Right lobe of liver (tissue), 6 donors: Measurements from ENCODE around the gene DOCK10. TPM values are rescaled to one million over a fixed set of nuclear protein-coding genes. Genes with fewer than 3 reads are reported as not detected.

Experiments
- ATAC-seq, 4 donors: fragments of 200-7000 bp; cut with Tn5 transposase; one replicate each; pipeline ENCODE4 v1.9.1; 2020; ENCODE audit warnings: mild to moderate bottlenecking in 4 of 4, moderate library complexity in 4 of 4
- DNase-seq, 3 donors: peaks; one replicate each; pipeline ENCODE4 v3.0.0-alpha.2; 2020
- H3K27ac ChIP-seq, 3 donors: fragments of 200-600 bp; one replicate each; pipeline ENCODE4 v1.8.0; 2022
- H3K27me3 ChIP-seq, 2 donors: fragments of 200-600 bp; one replicate each; pipeline ENCODE4 v1.8.0; 2022
- H3K36me3 ChIP-seq, 4 donors: fragments of 200-600 bp; sonication (generic) in 1 of 4; one replicate each; pipeline versions ENCODE4 v1.5.1 to v1.8.0; 2017 to 2022; ENCODE audit warnings: control low read depth in 1 of 4
- H3K4me1 ChIP-seq, 4 donors: fragments of 200-600 bp; sonication (generic) in 1 of 4; one replicate each; pipeline versions ENCODE4 v1.5.1 to v1.8.0; 2017 to 2022; ENCODE audit warnings: control low read depth in 1 of 4
- H3K4me3 ChIP-seq, 3 donors: fragments of 200-600 bp; one replicate each; pipeline ENCODE4 v1.8.0; 2022
- H3K9me3 ChIP-seq, 4 donors: fragments of 200-600 bp; sonication (generic) in 1 of 4; one replicate each; pipeline versions ENCODE4 v1.5.1 to v1.8.0; 2017 to 2022; ENCODE audit warnings: control low read depth in 1 of 4
- CTCF ChIP-seq, 4 donors: fragments of 200-600 bp in 3 of 4; fragments of 450-650 bp in 1 of 4; IDR thresholded peaks; one replicate each; pipeline versions ENCODE4 v1.5.1 to v1.8.0; 2016 to 2022; ENCODE audit warnings: antibody characterized with exemption in 4 of 4, mild to moderate bottlenecking in 2 of 4
- POLR2A ChIP-seq: fragments of 450-650 bp; IDR thresholded peaks from one replicate; pipeline ENCODE4 v1.6.1; 2017; ENCODE audit warnings: antibody characterized with exemption, mild to moderate bottlenecking
- WGBS: methylation state at CpG from one replicate; pipeline ENCODE4 v1.1.6; 2018; ENCODE audit warnings: low coverage, low lambda C conversion rate; ENCODE audit not compliant: insufficient coverage; ENCODE audit errors: missing lambda C conversion rate; 5-methylcytosine and 5-hydroxymethylcytosine counted together
- intact Hi-C, 2 donors: fragments of 100-400 bp; cut with DNase I; formaldehyde crosslinking; loops; one replicate each; pipeline versions ENCODE4 v1.11.2 to v1.14.1; 2022
- total RNA-seq, 6 experiments: library from RNA; depleted of rRNA in 2 of 6; stranded (reverse); fragments of >200 nt in 2 of 6; fragmentation: NEBNext Ultra II Directional in 3 of 6; extraction: Animal tissue kit (Norgen Biotek cat#: 25700) in 3 of 6; gene quantifications; one replicate each; pipeline versions ENCODE4 v1.1.0 to v1.2.4, GENCODE V29; 2016 to 2023
- donor health status: DM: no; HTN: yes; CAD: no.
- donor health status: DM: no; HTN: no; CAD: no.
- donor health status: DM: no; HTN: no; CAD: no.
- donor health status: DM: no; HTN: yes; CAD: no.
- donor health status: DM: no; HTN: yes; CAD: no.

Gene DOCK10
- total RNA-seq, 6 experiments from 2014 or later = 5.1 to 10.2 (median 7.1) TPM

GRCh38 chr2:224940618-224941017 lies 101.7 kb downstream of the DOCK10 start:
- Histone ChIP-seq H3K4me3 (no peak overlapping the region), H3K36me3 (no peaks in the 10 kb centered on the region), H3K9me3 (no peaks in the 10 kb centered on the region), H3K27me3 (no peaks in the 10 kb centered on the region), H3K4me1 (no peaks in the 10 kb centered on the region), H3K27ac (no peak overlapping the region)
- TF ChIP-seq POLR2A (no peak), CTCF (IDR thresholded peaks at IDR 0.05) (no peak)
- intact Hi-C loops = no loop called here
- ATAC-seq (no peak), DNase-seq (no peak)
- 80% methylated on average over 3 of the region's 3 CpGs for WGBS

GRCh38 chr2:224938651-224939182 lies 103.6 kb downstream of the DOCK10 start:
- TF ChIP-seq CTCF (IDR thresholded peaks at IDR 0.05) (no peak), POLR2A (no peak)
- DNase-seq = no peak
- intact Hi-C loops = no loop called here
- ATAC-seq = no peak
- H3K4me3 ChIP-seq = no peak overlapping the region
- H3K4me1 ChIP-seq = no peaks in the 10 kb centered on the region
- WGBS = 50% methylated on average over 6 of the region's 6 CpGs
- H3K27ac ChIP-seq = no peak overlapping the region
- no peaks in the 10 kb centered on the region for H3K9me3 ChIP-seq
- no peaks in the 10 kb centered on the region for H3K36me3 ChIP-seq
- no peaks in the 10 kb centered on the region for H3K27me3 ChIP-seq

DNA sequence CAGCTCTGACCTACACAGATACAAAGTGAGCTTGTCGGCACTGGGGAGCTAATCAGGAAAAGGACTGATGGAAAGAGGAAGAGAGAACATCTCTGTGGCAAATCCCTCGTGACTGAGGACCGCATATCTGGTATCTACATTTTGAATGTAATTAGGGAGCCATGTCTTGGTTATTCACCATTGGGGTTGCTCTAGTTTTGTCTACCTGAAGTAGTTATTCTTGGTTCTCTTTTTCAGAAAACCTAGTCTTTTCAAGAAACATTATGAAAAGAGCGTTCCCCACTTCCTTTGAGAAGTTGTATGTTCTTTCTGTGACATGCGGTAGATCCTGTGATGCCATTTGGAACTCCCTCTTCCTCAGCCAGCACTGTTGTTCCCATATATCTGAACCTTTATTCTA lies 104.4 kb downstream of the DOCK10 start:
- H3K27me3 ChIP-seq = no peaks in the 10 kb centered on the region
- no peak overlapping the region for H3K4me3 ChIP-seq
- DNase-seq (no peak), ATAC-seq (peak in 2 of 4 donors; percentile 19 to 30)
- H3K36me3 ChIP-seq = no peaks in the 10 kb centered on the region
- no peaks in the 10 kb centered on the region for H3K4me1 ChIP-seq
- WGBS = 45% methylated on average over 5 of the region's 5 CpGs
- H3K27ac ChIP-seq = no peak overlapping the region
- intact Hi-C loops = no loop called here
- H3K9me3 ChIP-seq = no peaks in the 10 kb centered on the region
- TF ChIP-seq CTCF (IDR thresholded peaks at IDR 0.05) (no peak), POLR2A (no peak)

DNA sequence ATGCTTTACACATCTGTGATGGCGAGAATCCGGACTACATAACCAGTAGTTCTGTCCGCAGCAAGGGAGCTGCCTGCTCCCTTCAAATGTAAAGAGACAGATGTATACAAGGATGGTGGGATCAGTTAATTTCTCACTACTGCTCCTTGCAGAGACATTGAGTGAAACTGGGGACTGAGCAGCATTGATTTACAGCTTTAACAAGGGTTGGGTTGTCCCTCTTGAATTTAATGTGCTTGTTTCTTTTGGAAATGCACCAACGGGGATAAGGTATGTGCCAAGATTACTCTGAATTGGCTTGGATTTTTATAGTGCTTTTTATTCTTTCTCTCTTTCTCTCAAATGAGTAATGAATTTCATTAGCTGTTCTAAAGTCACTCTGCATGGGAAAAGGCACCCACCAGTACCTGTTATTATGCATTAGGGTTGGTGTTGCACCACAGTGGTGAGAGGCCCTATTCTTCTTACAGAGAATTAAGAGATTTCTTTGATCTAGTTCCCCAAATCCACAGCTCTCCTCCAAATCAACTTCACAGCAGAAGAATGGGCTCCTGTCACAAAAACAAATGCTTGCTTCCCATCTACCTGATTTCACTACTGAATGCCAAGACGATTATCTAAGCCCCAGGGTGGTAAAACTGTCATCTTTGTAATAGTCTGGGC lies 107.6 kb downstream of the DOCK10 start:
- no peaks in the 10 kb centered on the region for H3K36me3 ChIP-seq
- H3K9me3 ChIP-seq = no peaks in the 10 kb centered on the region
- TF ChIP-seq POLR2A (no peak), CTCF (IDR thresholded peaks at IDR 0.05) (no peak)
- no peaks in the 10 kb centered on the region for H3K27me3 ChIP-seq
- intact Hi-C loops = no loop called here
- H3K27ac ChIP-seq = no peak overlapping the region
- DNase-seq (no peak), ATAC-seq (no peak)
- no peak overlapping the region for H3K4me3 ChIP-seq
- WGBS = 58% methylated on average over 5 of the region's 5 CpGs
- H3K4me1 ChIP-seq = no peaks in the 10 kb centered on the region
